WTC11 (cell line): ENCODE data around the gene OR8S1. TPM values are rescaled to one million over a fixed set of nuclear protein-coding genes. Genes with fewer than 3 reads are reported as not detected.

ENCODE experiments used
- ATAC-seq: fragments of 200-7000 bp; cut with Tn5 transposase; 2 replicates; pipeline ENCODE4 v1.10.0; 2021; ENCODE audit warnings: mild to moderate bottlenecking, moderate library complexity
- CTCF ChIA-PET: fragments of 300-600 bp; sonication (Branson Sonifier 250); formaldehyde crosslinking; loops from one replicate; lab custom pipeline; 2021; ENCODE audit warnings: antibody characterized with exemption; lab: Charles Lee
- POLR2A ChIA-PET: fragments of 350-600 bp; sonication (Branson Sonifier 250); formaldehyde crosslinking; loops from one replicate; lab custom pipeline; 2021; ENCODE audit warnings: antibody characterized with exemption; lab: Charles Lee
- DNase-seq: peaks from one replicate; pipeline ENCODE4 v3.0.0; 2021; ENCODE audit warnings: low spot score
- H3K27ac Mint-ChIP-seq: 2 replicates; pipeline ENCODE4 v1.8.0; 2021; ENCODE audit warnings: mixed read lengths
- H3K27me3 Mint-ChIP-seq: 2 replicates; pipeline ENCODE4 v1.8.0; 2021; ENCODE audit warnings: low read depth, mild to moderate bottlenecking, moderate library complexity, mixed read lengths
- H3K36me3 Mint-ChIP-seq: 2 replicates; pipeline ENCODE4 v1.8.0; 2021; ENCODE audit warnings: mixed read lengths
- H3K4me1 Mint-ChIP-seq: 2 replicates; pipeline ENCODE4 v1.8.0; 2022; ENCODE audit warnings: mixed read lengths
- H3K4me3 Mint-ChIP-seq: 2 replicates; pipeline ENCODE4 v1.8.0; 2021; ENCODE audit warnings: mild to moderate bottlenecking, moderate library complexity, mixed read lengths
- H3K9me3 Mint-ChIP-seq: 2 replicates; pipeline ENCODE4 v1.8.0; 2021; ENCODE audit warnings: mixed read lengths
- ATF3 ChIP-seq: sonication (generic); formaldehyde crosslinking; conservative IDR thresholded peaks from 2 replicates; pipeline ENCODE4 v1.8.1; 2022; ENCODE audit warnings: mild to moderate bottlenecking, missing genetic modification reagents
- ATF6 ChIP-seq: sonication (generic); formaldehyde crosslinking; IDR thresholded peaks from 2 replicates; pipeline ENCODE4 v1.8.1; 2023; ENCODE audit warnings: mild to moderate bottlenecking, missing genetic modification reagents
- E2F1 ChIP-seq: sonication (generic); formaldehyde crosslinking; IDR thresholded peaks from 2 replicates; pipeline ENCODE4 v1.8.0; 2022; ENCODE audit warnings: mild to moderate bottlenecking, missing genetic modification reagents
- FOXJ3 ChIP-seq: sonication (generic); formaldehyde crosslinking; IDR thresholded peaks from 2 replicates; pipeline ENCODE4 v1.9.0; 2021; ENCODE audit warnings: missing genetic modification reagents, mild to moderate bottlenecking, borderline replicate concordance
- JAZF1 ChIP-seq: fragments of 250-450 bp; sonication (Bioruptor Pico); IDR thresholded peaks from 2 replicates; pipeline ENCODE4 v1.9.0; 2021; ENCODE audit warnings: moderate library complexity, mild to moderate bottlenecking, inconsistent platforms
- MAX ChIP-seq: sonication (generic); formaldehyde crosslinking; IDR thresholded peaks from 2 replicates; pipeline ENCODE4 v1.8.0; 2022; ENCODE audit warnings: mild to moderate bottlenecking, missing genetic modification reagents
- NFATC4 ChIP-seq: fragments of 250-450 bp; sonication (Bioruptor Pico); IDR thresholded peaks from 2 replicates; pipeline ENCODE4 v1.9.0; 2021; ENCODE audit warnings: mild to moderate bottlenecking
- NR3C1 ChIP-seq: sonication (generic); formaldehyde crosslinking; conservative IDR thresholded peaks from 2 replicates; pipeline ENCODE4 v1.8.1; 2023; ENCODE audit warnings: low read depth, mild to moderate bottlenecking, missing genetic modification reagents
- OVOL2 ChIP-seq: fragments of 250-450 bp; sonication (Bioruptor Pico); IDR thresholded peaks from 2 replicates; pipeline ENCODE4 v1.9.0; 2021; ENCODE audit warnings: mild to moderate bottlenecking, borderline replicate concordance
- TP53 ChIP-seq: sonication (generic); formaldehyde crosslinking; IDR thresholded peaks from 2 replicates; pipeline ENCODE4 v1.8.1; 2023; ENCODE audit warnings: mild to moderate bottlenecking, missing genetic modification reagents
- ZBTB21 ChIP-seq: sonication (generic); formaldehyde crosslinking; IDR thresholded peaks from 2 replicates; pipeline ENCODE4 v1.8.1; 2023; ENCODE audit warnings: mild to moderate bottlenecking, missing genetic modification reagents, borderline replicate concordance
- ZNF232 ChIP-seq: sonication (generic); formaldehyde crosslinking; IDR thresholded peaks from 2 replicates; pipeline ENCODE4 v1.8.0; 2022; ENCODE audit warnings: mild to moderate bottlenecking, missing genetic modification reagents
- ZNF281 ChIP-seq: sonication (generic); formaldehyde crosslinking; IDR thresholded peaks from 2 replicates; pipeline ENCODE4 v1.8.0; 2023; ENCODE audit warnings: mild to moderate bottlenecking, missing genetic modification reagents
- ZNF396 ChIP-seq: fragments of 250-450 bp; sonication (Bioruptor Pico); IDR thresholded peaks from 2 replicates; pipeline ENCODE4 v1.8.0; 2021; ENCODE audit warnings: mild to moderate bottlenecking, moderate library complexity, borderline replicate concordance
- ZNF423 ChIP-seq: fragments of 250-450 bp; sonication (Bioruptor Pico); IDR thresholded peaks from 2 replicates; pipeline ENCODE4 v2.1.2; 2022; ENCODE audit warnings: mild to moderate bottlenecking, moderate library complexity
- total RNA-seq: library from RNA; stranded (reverse); gene quantifications from 3 replicates; pipeline ENCODE4 v1.2.3, GENCODE V29; 2021
- TF ChIP-seq, protein P1 (sequence below): fragments of 250-450 bp; sonication (Bioruptor Pico); conservative IDR thresholded peaks from 2 replicates; pipeline ENCODE4 v1.9.0; 2021; ENCODE audit warnings: mild to moderate bottlenecking
- TF ChIP-seq, protein P2 (sequence below): fragments of 250-450 bp; sonication (Bioruptor Pico); IDR thresholded peaks from 2 replicates; pipeline ENCODE4 v2.1.2; 2022; ENCODE audit warnings: mild to moderate bottlenecking, moderate library complexity
- TF ChIP-seq, protein P3 (sequence below): sonication (generic); formaldehyde crosslinking; IDR thresholded peaks from 2 replicates; pipeline ENCODE4 v1.8.0; 2023; ENCODE audit warnings: missing genetic modification reagents, mild to moderate bottlenecking, borderline replicate concordance
- TF ChIP-seq, protein P4 (sequence below): sonication (generic); formaldehyde crosslinking; IDR thresholded peaks from 2 replicates; pipeline ENCODE4 v1.8.0; 2022; ENCODE audit warnings: mild to moderate bottlenecking, missing genetic modification reagents

OR8S1 gene
- total RNA-seq, 1 experiment from 2014 or later: not detected

DNA sequence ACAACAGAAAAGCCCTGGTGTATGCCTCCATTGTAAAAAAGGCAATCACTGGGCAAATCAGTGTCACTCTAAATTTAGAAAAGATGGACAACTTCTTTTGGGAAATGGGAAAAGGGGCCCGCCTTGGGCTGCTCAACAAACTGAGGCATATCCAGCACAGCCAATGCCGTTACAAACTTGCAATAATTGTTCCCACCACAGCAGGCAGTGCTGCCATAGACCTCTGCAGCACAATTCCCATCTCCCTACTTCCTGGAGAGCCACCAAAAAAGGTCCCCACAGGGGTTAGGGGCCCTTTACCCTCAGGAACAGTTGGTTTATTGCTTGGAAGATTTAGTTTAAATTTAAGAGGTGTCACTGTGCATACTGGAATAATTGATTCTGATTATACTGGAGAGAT, 16.4 kb upstream of the OR8S1 start:
- H3K4me3 Mint-ChIP-seq: no peak overlapping the region
- TF ChIP-seq ZNF423 (CRISPR knock-in tag) (no peak), ATF3 (no peak), ZNF396 (CRISPR knock-in tag) (no peak), OVOL2 (no peak), NFATC4 (no peak), MAX (CRISPR knock-in tag) (no peak), FOXJ3 (CRISPR knock-in tag) (no peak), ZBTB21 (CRISPR knock-in tag) (no peak), NR3C1 (CRISPR knock-in tag) (no peak), ATF6 (CRISPR knock-in tag) (no peak), JAZF1 (CRISPR knock-in tag) (no peak), ZNF281 (CRISPR knock-in tag) (no peak), E2F1 (CRISPR knock-in tag) (no peak), TP53 (CRISPR knock-in tag) (no peak), ZNF232 (no peak)
- TF ChIP-seq, protein P1, sequence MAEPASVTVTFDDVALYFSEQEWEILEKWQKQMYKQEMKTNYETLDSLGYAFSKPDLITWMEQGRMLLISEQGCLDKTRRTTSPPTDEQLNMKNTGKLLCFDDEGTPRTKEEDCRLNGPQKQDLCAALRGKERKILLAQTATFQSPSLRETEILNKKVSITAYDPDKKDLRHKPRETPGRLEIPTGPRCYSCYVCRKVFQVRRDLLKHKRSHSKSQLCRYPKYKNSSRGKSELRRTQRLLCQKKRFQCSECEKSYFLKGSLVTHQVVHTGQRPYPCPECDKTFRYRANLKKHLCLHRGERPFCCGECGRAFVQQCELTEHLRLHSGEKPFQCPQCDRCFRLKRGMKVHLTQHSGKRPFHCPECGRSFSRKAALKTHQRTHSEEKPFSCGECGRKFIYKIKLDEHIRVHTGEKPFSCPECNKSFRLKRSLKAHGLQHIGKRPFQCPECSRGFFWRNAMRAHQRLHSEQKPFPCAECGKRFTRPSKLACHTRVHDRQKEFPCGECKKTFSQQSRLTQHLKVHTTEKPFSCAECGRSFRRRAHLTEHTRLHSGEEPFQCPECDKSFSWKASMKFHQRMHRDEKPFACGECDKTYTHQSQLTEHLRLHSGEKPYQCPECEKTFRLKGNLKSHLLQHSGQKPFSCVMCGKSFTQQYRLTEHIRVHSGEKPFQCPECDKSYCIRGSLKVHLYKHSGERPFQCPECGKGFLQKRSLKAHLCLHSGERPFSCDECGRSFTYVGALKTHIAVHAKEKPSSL: no peak
- TF ChIP-seq, protein P2, sequence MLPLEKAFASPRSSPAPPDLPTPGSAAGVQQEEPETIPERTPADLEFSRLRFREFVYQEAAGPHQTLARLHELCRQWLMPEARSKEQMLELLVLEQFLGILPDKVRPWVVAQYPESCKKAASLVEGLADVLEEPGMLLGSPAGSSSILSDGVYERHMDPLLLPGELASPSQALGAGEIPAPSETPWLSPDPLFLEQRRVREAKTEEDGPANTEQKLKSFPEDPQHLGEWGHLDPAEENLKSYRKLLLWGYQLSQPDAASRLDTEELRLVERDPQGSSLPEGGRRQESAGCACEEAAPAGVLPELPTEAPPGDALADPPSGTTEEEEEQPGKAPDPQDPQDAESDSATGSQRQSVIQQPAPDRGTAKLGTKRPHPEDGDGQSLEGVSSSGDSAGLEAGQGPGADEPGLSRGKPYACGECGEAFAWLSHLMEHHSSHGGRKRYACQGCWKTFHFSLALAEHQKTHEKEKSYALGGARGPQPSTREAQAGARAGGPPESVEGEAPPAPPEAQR (CRISPR knock-in tag): no peak
- TF ChIP-seq, protein P3, sequence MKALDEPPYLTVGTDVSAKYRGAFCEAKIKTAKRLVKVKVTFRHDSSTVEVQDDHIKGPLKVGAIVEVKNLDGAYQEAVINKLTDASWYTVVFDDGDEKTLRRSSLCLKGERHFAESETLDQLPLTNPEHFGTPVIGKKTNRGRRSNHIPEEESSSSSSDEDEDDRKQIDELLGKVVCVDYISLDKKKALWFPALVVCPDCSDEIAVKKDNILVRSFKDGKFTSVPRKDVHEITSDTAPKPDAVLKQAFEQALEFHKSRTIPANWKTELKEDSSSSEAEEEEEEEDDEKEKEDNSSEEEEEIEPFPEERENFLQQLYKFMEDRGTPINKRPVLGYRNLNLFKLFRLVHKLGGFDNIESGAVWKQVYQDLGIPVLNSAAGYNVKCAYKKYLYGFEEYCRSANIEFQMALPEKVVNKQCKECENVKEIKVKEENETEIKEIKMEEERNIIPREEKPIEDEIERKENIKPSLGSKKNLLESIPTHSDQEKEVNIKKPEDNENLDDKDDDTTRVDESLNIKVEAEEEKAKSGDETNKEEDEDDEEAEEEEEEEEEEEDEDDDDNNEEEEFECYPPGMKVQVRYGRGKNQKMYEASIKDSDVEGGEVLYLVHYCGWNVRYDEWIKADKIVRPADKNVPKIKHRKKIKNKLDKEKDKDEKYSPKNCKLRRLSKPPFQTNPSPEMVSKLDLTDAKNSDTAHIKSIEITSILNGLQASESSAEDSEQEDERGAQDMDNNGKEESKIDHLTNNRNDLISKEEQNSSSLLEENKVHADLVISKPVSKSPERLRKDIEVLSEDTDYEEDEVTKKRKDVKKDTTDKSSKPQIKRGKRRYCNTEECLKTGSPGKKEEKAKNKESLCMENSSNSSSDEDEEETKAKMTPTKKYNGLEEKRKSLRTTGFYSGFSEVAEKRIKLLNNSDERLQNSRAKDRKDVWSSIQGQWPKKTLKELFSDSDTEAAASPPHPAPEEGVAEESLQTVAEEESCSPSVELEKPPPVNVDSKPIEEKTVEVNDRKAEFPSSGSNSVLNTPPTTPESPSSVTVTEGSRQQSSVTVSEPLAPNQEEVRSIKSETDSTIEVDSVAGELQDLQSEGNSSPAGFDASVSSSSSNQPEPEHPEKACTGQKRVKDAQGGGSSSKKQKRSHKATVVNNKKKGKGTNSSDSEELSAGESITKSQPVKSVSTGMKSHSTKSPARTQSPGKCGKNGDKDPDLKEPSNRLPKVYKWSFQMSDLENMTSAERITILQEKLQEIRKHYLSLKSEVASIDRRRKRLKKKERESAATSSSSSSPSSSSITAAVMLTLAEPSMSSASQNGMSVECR: no peak
- TF ChIP-seq, protein P4, sequence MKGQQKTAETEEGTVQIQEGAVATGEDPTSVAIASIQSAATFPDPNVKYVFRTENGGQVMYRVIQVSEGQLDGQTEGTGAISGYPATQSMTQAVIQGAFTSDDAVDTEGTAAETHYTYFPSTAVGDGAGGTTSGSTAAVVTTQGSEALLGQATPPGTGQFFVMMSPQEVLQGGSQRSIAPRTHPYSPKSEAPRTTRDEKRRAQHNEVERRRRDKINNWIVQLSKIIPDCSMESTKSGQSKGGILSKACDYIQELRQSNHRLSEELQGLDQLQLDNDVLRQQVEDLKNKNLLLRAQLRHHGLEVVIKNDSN (CRISPR knock-in tag): no peak
- no peak for DNase-seq
- H3K27me3 Mint-ChIP-seq: peaks cover 12% of the 10 kb centered on the region
- peaks cover 83% of the 10 kb centered on the region for H3K9me3 Mint-ChIP-seq
- peaks cover 13% of the 10 kb centered on the region; the same call in 1 of the 2 replicates for H3K36me3 Mint-ChIP-seq
- no peak for ATAC-seq
- H3K4me1 Mint-ChIP-seq: no peaks in the 10 kb centered on the region
- H3K27ac Mint-ChIP-seq: no peak overlapping the region
- POLR2A ChIA-PET: no interaction called here
- CTCF ChIA-PET: no interaction called here
